CD4-positive, alpha-beta T cell treated with Interleukin-10 for 1 hour (primary cell): Measurements from ENCODE around the gene TMEM150A.
"Not testable (repeated sequence)": the region's sequence is repeated elsewhere in the genome, so short reads cannot be mapped to it uniquely, and the experiment has no call there.

ENCODE experiments used
- DNase-seq: peaks from one replicate; pipeline ENCODE4 v3.0.0-alpha.2; 2020

TMEM150A gene

DNA sequence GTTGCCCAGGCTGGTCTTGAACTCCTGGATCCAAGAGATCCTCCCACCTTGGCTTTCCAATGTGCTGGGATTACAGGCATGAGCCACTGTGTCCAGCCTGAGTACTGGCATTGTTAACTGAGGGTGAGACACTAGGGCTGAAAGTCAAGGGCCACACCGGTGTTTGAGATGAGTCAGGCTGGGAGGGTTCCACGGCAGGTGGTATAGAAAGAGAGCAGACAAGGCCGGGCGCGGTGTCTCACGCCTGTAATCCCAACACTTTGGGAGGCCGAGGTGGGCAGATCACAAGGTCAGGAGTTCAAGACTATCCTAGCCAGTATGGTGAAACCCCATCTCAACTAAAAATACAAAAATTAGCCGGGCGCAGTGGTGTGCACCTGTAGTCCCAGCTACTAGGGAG lies 10.2 kb downstream of the TMEM150A start:
- DNase-seq = not testable (repeated sequence)

DNA sequence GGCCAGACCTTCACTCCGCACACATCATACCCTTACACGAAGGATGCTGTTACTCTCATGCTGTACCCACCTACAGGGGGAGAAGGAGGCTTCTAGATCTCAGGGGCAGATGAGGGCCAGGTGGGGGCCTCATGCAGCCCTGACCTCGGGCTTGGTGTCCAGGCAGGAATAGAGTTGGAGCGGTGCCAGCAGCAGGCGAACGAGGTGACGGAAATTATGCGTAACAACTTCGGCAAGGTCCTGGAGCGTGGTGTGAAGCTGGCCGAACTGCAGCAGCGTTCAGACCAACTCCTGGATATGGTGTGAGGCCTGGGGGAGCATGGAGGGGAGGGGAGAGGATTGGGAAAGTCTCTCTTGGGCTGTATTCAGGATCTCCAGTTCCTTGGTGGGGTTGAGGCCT lies 10.9 kb downstream of the TMEM150A start:
- no peak for DNase-seq

DNA sequence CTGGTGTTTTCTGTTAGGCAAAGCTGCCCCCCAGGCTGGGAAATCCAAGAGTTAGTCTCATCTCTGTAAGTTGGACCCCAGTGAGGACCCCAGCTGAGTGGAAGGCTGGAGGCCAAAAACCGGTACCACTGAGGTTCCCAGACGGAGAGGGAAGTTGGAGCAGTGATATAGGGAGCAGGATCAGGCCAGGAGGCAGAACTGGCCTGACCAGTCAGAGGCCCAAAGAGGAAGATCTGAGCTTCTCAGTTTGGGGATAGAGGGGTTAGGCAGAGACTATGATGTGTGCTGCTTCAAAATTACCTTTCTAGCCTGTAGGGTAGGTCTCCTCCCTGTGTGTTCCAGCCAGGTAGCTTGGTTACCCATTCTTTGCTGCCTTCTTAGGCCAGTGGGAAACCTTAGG lies 11.5 kb downstream of the TMEM150A start:
- no peak for DNase-seq

DNA sequence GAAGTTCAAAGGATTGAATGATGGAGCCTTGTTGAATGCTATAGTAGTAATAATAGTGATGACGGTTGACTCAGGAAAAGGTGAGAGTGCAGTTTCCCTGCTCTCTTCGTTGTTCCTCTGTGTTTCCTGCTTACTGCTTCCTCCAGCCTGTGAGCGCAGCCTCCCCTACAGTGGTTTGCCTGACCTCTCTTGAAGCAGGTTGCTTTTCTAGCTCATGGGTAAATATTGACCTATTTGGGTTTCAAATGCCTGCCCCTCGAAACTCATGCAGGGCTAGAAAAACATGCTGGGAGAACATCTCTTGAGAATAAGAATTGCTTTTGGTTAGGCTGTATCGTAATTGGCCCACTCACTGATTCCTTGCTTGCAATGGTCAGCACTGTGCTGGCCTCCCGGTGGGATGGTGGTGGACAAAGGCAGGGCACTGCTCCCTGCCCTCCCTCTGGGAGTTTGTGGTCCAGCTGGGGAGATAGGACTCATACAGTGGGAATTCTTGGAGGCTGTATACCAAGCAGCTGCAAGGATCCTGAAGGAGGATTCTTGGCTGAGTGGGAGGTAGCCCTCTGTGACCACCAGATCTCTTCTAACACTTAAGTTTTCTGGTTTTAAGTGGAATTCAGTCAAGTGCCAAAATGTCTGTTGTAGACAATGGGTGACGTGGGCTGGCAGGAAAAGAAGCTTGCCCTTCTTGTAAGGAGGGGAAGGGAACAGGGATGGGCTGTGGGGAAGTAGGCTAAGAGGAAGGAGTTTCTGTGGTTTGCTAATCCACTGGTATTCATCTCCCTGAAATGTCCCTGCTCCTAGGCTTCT lies 12.3 kb downstream of the TMEM150A start:
- no peak for DNase-seq

DNA sequence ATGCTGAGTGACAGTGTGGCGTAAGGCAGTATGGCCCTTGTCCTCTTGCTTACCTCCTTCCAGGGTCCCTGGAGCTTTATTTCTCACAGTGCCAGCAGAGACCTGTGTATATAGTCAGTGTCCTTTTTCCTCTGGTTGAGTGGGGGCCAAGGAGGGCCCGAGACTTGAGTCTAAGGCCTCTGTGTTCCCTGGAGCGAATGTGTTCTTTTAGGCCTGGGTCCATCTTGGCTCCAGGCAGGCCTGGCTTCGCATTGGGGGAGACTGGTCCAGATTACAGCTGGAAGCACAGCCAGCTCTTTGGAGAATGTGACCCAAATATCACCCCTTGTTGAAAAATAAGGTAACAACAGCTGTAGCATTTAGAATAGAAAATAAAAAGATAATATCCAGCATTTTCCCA lies 13.3 kb downstream of the TMEM150A start:
- DNase-seq = no peak

DNA sequence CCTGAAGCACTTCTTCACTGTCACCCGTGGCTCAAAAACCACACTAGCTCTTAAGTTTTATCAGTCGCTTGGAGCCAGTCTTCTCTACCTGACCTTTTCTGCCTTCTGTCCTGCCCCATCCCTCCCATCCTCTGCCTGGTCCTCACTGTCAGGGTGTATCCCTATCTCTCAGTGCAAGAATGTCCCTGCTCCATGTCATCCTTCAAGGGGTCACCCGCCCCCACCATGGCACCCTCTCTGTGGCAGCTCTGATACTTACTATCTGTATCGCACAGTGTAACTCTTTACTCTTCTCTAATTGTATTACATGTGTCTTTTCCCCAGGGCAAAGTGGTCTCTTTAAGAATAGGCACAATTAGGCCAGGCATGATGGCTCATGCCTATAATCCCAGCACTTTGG lies 13.9 kb downstream of the TMEM150A start:
- no peak for DNase-seq

DNA sequence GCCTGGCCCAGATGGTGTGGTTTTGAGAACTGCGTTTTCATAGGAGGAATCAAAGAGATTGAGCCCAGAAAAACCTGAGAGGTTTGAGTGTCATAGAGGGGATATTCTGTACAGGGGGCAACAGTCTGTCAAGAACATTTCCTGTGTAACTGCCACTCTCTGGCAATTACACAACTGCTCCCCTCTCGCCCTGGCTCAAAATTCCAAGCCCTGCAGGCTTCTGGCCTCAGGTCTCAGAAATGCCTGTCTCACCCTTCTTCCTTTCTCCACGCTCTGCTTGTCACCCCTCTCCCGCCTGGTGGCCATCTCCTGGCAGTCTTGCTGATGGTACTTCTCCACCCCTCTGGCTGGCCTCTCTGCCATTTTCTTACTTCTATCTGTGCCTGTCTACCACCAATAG lies 14.3 kb downstream of the TMEM150A start:
- DNase-seq = no peak

DNA sequence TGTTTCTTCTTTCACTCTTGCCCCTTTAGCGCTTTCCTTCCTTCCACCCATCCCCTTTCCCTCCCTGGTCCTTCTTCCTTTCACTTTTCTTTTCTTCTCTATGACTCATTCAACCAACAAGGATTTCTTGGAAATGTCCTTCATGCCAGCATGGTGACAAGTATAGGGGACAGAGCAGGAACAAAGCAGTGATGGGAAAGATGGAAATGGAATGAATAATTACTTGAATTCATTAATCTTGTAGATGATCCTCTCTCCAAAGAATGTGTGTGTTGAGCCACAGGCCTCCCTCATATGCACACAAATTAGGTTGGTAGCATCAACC lies 16.8 kb downstream of the TMEM150A start:
- no peak for DNase-seq

DNA sequence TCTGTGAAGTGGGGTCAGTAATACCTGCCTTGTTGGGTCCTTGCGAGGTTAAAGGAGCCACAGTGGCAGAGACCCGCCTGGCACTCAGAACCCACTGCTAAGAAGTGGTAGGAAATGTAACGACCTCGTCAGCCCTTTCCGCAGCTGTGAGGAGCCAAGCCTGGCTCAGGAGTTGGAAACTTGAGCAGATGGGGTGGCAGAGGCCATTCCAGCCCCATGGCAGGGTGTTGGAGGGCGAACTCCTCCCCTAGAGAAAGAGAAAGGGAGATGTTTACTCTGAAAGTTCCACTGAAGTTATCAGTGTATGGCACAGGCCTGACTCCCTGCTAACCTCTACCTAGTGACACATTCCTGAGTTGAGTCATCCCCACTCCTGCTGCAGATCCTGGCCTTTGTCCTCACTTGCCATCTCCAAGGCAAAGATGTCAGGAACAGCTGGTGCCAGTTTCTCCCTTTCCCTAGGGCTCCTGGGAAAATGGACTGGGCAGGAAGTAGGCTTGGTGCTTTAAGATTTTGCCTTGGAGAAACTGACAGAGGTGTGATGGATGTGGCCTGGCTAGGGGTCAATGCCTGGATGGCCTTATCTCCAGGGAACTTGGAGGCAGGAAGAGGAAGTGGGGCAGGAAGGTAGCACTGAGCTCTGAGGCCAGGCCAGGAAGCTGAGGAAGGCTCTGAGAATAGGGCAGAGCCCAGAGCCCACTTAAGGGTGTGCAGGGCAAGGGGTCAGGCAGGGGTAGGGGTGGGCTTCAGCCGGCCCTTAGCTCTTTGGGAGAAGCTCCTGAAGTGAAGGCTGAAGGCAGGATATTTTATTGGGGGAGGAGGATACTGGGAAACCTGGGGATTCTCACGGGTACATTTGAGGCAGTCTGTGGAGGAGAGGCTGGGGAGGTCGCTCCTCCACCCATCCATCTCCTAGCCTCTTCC lies 17.4 kb downstream of the TMEM150A start:
- DNase-seq = peak; percentile 23

DNA sequence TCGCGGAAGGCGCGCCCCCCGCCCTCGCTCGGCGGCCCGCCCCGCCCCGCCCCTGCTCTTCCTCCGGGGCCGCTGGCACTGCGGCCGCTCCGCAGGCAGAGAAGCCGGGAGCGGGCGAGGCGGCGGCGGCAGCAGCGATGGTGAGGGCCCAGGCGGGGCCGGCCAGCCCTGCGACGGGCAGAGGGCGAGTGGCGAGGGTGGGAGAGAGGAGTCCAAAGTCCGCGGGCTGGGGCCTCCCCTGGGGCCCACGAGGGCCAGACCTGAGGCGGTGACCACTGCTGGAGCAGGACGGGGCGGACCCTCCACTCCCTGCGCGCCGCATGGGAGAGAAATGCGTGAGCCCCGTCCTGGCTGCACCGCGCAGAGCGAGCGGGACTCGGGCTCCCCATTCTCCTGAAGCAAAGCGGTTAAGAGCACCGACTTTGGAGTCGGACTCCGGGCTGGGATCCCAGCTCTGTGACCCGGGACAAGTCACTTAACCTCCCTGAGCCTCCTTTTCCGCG lies 18.1 kb downstream of the TMEM150A start, which contains the start of gene VAMP5:
VAMP5 (plus strand) TSS at position 78 of the 503 bp plus-strand sequence; CDS start at position 138, 60 bp downstream.
- peak; percentile 58 for DNase-seq

DNA sequence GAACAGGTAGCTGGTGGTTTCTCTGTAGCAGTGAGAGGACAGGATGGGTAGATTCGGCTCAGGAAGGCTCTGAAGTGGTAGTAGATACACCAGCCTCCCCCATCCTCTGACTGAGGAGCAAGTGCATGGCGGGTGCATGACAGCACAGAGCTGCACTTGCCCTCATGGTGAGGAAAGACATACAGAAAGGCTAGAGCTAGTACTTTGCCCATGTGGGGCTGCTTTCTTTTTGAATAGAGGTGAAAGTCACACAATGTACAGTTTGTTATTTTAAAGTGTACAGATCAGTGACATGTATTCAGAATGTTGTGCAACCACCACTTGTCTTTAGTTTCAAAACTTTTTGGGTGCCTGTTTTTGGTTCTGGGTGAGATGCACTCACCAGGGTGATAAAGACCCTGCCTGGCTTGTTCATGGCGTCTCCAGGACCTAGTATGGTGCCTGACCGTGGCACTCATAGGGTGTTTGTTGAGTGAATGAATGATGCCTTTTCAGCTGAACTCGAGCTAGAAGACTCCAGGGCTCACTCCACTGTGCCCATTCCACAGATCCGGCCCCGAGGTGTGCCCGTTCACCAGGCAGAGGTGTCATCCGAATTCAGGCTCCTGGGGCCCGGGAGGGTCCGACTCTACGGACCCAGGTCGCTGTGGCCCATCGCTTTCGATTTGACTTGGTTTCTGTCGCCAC lies 18.7 kb downstream of the TMEM150A start:
- peak; percentile 31 for DNase-seq

DNA sequence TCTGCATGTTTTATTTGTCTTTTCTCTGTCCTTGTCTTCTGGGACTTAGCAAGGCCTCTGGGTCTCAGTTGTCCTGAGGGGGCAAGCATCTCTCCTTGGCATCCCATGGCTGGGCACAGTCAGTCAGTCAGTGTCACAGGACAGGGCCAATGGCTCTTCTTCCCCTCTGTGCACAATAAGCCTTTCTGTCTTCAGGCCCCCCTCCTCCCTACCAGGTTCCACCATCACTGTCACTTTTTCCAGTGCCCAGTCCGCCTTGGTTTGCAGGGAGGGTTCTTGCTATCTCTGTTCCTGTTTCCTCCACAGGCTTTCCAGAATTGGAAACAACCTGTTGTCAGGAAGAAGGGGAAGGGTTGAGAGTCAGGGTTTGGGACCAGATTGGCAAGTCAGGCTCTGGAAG lies 20.0 kb downstream of the TMEM150A start:
- DNase-seq = no peak

DNA sequence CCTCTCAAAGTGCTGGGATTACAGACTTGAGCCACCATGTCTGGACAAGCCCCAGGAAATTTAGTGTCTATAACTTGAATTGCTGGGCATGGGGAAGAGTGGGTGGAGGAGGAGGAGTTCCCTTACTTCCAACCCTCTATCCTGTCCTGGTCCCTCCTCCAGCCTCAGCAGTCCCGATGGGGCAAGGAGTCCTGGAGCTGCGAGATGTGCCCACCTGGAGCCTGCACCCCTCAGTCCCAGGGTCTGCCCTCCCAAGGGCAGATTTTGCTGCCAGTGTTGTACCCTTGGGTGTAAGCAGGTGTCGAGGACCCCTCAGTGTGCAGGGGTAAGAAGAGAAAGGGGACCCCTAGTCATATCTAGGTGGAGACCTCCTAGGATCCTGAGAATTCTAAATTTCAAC lies 22.3 kb downstream of the TMEM150A start:
- DNase-seq = no peak

DNA sequence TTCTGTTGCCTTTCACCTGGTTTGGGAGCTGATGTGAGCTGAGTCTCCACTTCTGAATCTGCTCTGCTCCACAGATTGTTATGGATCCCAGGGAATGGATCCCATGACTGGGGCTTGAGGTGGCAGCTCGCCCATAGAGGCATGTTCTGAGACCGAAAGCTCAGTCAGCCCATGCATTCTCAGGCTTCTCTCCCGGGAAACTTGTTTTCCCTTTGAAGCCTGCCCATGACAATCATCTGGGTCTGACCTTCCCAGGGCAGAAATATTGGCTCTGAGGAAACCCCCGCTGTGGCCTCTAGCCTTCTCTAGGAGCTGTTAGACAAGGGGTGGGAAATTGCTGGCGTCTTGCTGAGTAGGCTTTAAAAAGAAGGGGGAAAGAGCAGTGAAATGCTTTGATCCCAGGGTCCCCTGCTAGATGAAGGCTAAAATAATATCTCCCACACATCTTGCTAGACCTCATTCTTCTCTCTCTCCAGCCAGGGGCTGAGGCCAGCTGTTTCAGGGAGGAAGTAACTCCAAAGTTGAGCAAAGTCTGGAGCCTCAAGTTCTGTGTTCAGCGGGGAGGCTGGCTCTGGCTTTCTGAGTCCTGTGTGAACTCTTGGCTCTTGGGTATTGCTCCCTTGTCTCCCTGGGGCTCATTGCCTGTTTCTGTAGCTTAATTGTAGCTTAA lies 23.1 kb downstream of the TMEM150A start:
- DNase-seq = no peak

DNA sequence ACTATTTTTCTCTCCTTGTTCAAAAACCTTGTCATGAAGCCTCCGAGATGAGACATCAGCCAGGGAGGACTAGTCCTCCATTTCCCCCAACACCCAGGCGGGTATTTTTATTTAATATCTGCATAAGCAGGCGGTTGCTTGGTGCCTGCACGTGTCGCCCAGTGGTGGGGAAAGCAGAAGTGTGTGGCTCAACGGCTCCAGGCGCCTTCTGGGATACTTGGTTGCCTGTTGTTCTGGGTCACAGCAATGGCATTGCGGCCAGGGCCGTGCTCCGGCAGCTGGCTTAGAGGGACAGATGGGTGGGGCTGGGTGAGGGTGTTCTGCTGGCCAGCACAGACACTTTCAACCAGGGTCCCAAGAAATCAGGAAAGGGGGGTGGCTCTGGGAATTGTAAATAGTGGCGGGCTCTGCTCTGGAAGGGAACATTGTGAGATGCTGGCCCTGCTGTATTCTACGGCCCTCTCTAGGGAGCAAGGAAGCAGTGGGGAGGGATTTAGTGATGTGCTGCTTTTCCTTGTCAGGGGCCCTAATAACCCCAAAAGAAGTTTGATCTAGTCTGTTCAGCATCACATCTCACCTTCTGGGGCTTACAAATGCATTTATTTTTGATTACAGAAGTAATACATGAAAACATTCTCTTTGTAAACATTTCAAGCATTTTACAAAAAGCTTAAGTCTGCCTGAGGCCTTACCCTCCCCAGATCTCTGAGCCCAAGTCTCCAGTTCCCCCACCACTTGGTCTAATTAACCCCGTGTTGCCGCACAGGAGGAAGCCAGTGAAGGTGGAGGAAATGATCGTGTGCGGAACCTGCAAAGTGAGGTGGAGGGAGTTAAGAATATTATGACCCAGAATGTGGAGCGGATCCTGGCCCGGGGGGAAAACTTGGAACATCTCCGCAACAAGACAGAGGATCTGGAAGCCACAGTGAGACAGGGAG lies 24.0 kb downstream of the TMEM150A start:
- DNase-seq = peak; percentile 30

DNA sequence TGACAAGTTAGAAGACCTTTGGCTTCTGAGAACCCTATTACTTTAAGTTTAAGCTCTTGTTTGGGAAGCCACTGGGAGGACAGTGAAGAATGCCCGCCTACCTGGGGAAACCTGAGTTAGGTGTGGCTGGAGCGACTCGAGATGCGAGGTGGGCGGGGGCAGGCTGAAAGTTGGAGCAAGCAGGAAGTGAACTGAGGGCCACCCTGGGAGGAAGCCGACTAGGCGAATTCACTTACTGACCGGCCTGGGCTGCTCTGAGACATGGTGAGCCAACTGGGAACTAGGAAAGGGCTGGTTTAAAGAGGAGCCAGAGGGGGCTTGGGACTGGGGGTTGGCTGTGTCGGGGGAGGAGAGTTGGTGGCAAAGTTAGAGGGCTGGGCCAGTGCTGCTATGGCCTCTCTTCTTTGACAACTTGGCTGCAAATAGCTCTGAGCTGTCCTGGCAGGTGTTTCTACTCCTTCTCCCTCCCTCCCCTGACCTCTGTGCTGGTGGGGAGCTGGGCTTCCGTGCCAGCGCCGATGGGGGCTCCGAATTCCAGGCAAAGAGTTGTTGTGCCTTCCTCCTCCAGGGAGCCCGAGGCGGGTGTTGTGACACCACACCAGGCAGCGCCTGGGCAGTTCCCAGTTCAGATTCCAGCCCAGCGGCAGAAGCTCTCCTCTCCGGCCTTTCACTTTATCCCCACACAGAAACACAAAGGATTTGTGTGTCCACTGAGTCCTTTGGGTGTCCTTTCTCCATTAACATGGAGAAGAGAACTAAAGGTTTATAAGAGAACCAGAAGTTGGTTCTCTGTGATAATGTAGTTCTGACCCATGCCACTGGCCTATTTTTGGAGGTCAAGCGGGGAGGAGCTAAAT lies 24.9 kb downstream of the TMEM150A start, which contains the start of gene VAMP8:
VAMP8 (plus strand) TSS at position 201 of the 857 bp plus-strand sequence; CDS start at position 262, 61 bp downstream.
- DNase-seq = peak; percentile 65

DNA sequence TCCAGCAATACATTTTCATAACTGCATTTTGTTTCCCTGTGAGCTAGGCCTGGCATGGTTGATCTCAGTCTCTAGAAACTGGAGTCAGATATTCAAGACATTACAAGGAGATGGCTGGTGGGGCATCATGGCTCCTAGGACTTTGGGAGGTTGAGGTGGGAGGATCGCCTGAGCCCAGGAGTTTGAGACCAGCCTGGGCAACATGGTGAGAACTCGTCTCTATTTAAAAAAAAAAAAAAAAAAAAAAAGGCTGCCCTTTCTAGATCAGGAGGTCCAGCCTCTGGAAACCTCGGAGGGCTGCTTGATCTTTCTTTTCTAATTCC lies 25.5 kb downstream of the TMEM150A start:
- DNase-seq = no peak

DNA sequence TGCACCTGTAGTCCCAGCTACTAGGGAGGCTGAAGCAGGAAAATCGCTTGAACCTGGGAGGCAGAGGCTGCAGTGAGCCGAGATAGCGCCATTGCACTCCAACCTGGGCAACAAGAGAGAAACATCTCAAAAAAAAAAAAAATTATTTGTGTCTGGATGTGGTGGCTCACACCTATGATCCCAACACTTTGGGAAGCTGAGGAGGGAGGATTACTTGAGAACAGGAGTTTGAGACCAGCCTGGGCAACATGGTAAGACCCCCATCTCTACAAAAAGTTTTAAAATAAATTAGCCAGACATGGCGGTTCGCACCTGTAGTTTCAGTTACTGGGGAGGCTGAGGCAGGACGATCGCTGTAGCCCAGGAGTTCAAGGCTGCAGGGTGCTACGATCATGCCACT lies 26.8 kb downstream of the TMEM150A start:
- DNase-seq = no peak

DNA sequence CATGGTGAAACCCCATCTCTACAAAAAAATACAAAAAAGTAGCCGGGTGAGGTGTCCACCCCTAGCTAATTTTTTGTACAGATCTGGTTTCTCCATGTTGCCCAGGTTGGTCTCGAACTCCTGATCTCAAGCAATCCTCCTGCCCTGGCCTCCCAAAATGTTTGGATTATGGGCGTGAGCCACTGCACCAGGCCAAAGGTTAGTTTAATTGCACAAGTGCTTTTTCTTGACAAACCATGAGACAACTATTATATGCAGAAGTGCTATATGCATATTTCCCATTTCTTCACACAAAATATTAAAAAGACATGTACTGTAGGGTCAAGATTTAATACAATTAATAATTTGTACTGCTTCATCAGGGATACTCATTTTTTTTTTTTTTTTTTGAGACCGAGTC lies 36.2 kb downstream of the TMEM150A start:
- no peak for DNase-seq

DNA sequence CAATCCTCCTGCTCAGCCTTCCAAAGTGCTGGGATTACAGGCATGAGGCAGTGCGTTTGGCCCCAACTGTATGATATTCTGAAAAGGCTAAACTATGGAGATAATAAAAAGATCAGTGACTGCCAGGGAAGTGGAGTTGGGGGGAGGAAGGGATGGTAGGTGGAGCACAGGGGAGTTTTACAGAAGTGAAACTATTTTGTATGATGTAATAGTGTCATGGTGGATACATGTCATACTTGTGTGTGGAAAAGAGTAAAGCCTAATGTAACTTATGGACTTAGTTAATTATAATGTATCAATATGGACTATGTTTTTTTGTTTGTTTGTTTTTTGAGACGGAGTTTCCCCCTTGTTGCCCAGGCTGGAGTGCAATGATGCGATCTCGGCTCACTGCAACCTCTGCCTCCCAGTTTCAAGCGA lies 38.3 kb downstream of the TMEM150A start:
- no peak for DNase-seq
